ENCODE results near the gene SEMA4D. TPM values are rescaled to one million over a fixed set of nuclear protein-coding genes. Genes with fewer than 3 reads are reported as not detected.

Gene SEMA4D
- total RNA-seq, 2 experiments from 2014 or later, result 334 to 336 TPM

DNA sequence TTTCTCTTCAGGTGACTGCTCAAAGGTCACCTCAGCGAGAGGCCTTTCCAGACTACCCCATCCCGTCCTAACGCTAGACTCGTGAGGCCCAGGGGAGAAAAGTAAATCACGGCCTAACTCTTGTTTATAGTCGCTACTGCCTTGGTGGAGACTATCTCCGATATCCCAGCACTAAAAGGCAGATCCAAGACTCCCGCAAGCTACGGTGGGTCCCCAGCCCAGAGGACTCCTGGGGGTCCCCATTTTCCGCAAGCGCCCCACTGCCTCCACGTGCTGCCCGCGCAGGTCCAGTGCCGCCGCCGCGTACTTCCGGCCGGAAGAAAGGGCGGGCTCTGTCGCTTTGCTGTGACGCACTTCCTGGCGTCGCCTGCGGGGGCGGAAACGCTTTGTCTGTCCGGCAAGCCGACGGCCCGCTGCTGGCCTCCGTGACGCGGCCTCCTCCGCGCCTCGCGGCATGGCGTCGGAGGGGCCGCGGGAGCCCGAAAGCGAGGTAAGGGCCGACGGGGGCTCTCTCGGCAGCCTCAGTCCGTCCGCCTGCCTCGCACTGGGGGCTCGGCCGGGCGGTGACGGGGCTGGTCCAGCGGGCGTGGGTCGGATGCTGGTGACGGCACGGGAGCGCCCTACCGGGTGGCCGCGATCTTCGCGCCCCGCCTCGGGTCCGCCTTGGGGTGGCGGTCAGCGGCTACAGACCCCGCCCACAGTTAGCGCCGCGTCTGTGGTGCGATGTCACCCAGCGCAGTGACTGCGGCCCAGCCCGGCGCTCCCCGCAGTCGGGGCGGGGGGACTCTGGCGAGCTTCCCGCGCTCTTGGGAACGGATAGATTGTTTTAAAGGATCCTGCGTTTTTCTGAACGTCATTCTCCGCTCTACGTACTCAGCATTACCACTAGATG lies 179.5 kb downstream of the SEMA4D start, which contains the start of gene SECISBP2:
Gene SECISBP2, plus strand, starts transcription at position 378 of the 892 bp plus-strand sequence. Its CDS starts 77 bp downstream, at position 455.
- Mint-ChIP-seq H3K4me1 (peaks cover 83% of the 10 kb centered on the region), H3K36me3 (ENCODE audit: low read depth) (peaks cover 72% of the 10 kb centered on the region), H3K27ac (peak within 1 kb of the TSS; percentile 98), H3K27me3 (no peaks in the 10 kb centered on the region), H3K9me3 (no peaks in the 10 kb centered on the region), H3K4me3 (peak within 1 kb of the TSS; percentile 85)
- POLR2A ChIA-PET, result interaction anchor here (0.6 kb wide), 1 partner anchor 803 kb away, joined by 7 read pairs; no protein-coding TSS in a partner anchor
- peak; percentile 93 for DNase-seq
- CTCF ChIA-PET, result interaction anchor here (0.6 to 1.7 kb wide), 13 partner anchors 9 to 237 kb away, joined by 3 to 7 read pairs (median 3); no protein-coding TSS in a partner anchor

DNA sequence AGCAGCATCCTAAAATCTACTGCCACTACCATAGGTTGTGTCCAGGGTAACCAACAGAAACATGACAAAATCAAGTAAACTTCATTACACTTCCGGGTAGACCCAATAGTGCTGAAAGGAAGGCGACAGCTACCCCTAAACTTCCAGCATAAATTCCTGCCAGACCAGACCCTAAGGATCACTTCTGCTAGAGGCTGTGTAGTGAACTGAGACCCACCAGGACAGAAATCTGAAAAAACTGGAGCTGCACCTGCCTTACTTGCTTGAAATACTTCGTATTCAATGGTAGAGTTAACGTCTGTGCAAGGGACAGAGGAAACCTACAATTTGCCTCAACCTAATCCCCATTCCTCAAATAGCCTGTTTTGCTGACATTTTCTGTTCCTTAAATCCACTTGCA lies 180.6 kb downstream of the SEMA4D start:
- CTCF ChIA-PET, result no interaction called here
- POLR2A ChIA-PET, result no interaction called here
- Mint-ChIP-seq H3K4me1 (peaks cover 82% of the 10 kb centered on the region), H3K27me3 (no peaks in the 10 kb centered on the region), H3K4me3 (peak overlapping the region; percentile 85), H3K27ac (peak overlapping the region; percentile 98), H3K36me3 (ENCODE audit: low read depth) (peaks cover 77% of the 10 kb centered on the region), H3K9me3 (no peaks in the 10 kb centered on the region)
- no peak for DNase-seq

DNA sequence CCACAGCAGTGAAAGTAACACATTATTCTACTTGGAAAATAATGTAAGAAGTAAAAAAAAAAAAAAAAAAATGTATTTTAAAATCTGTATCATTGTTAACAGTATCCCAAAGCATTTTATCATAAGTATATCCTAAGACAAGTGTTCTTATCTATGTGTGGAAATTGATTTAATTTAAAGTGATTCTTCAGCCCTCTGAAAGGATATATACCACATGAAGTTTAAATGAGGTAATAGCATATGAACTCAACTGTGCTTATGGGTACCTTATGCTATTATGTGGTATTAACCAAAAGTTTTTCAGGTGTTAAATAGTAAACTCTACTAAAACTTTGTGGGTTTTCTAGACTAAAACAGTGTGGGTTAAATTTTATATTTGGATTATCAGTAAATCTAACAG lies 182.4 kb downstream of the SEMA4D start:
- DNase-seq, result no peak
- CTCF ChIA-PET, result no interaction called here
- POLR2A ChIA-PET, result no interaction called here
- H3K27ac Mint-ChIP-seq, result peak overlapping the region; percentile 98
- H3K36me3 Mint-ChIP-seq (ENCODE audit: low read depth), result peaks cover 66% of the 10 kb centered on the region
- H3K27me3 Mint-ChIP-seq, result no peaks in the 10 kb centered on the region
- no peaks in the 10 kb centered on the region for H3K9me3 Mint-ChIP-seq
- no peak overlapping the region for H3K4me3 Mint-ChIP-seq
- peaks cover 67% of the 10 kb centered on the region for H3K4me1 Mint-ChIP-seq

DNA sequence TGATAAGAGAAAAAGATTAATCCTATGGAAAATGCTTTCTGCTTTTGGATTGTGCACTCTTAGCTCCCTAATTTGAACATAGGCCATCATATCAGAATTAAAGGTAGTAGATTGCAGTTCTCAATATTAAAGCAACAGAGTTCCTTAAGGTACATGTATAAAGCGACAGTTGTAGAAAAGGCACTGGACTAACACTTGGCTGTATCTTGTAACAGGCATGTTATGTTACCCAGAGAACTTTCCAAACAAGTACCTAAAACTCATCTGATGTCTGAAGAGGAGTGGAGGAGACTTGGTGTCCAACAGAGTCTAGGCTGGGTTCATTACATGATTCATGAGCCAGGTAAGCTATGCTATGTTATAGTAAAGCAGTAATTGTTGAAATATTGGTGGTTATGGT lies 183.0 kb downstream of the SEMA4D start:
- H3K4me3 Mint-ChIP-seq, result peak overlapping the region; percentile 94
- no peaks in the 10 kb centered on the region for H3K9me3 Mint-ChIP-seq
- POLR2A ChIA-PET, result interaction anchor here (0.6 kb wide), 1 partner anchor 672 kb away, joined by 3 read pairs; no protein-coding TSS in a partner anchor
- peak overlapping the region; percentile 99 for H3K27ac Mint-ChIP-seq
- H3K36me3 Mint-ChIP-seq (ENCODE audit: low read depth), result peaks cover 63% of the 10 kb centered on the region
- H3K27me3 Mint-ChIP-seq, result no peaks in the 10 kb centered on the region
- H3K4me1 Mint-ChIP-seq, result peaks cover 61% of the 10 kb centered on the region
- CTCF ChIA-PET, result interaction anchor here (0.9 to 2.2 kb wide), 3 partner anchors 32 to 234 kb away, joined by 3 to 6 read pairs (median 3); no protein-coding TSS in a partner anchor
- DNase-seq, result no peak

DNA sequence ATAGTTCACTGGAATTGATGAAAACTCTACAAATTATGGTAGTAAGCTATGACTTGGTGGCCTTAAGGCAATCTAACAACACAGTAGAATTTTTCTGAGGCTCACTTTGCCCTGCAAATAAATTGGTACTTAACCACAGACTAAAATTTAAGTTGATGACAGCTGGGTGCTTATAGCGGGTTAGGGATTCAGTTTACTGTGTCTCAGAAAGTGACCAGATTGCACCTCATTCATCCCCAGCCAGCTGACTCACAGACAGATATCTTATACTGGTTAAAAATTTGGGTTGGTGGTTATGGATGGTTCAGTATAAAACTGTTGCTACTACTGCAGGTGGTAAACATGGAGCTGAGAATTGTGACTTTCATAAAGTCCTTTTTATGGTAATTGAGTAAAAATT lies 184.1 kb downstream of the SEMA4D start:
- CTCF ChIA-PET, result interaction anchor here (1.2 to 2.2 kb wide), 2 partner anchors 115 to 235 kb away, joined by 3 to 6 read pairs; no protein-coding TSS in a partner anchor

DNA sequence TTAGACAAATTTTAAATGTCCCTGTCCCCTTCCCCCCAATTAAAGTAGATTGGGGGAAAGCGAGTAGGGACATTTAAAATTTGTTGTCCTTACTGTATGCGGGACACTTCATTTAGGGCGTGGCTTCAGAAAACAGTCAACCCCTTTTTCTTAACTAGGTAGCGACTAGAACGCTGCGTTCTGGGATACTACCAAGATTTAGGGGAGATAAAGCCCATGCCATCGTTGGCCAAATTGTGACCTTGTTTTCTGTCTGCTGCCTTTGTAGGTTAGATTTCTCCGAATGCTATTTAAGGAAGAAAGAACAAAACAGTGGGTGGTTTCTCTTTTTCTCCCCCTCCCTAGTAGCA lies 185.7 kb downstream of the SEMA4D start:
- H3K9me3 Mint-ChIP-seq, result no peaks in the 10 kb centered on the region
- peak overlapping the region; percentile 99 for H3K27ac Mint-ChIP-seq
- ChIA-PET CTCF (no interaction called here), POLR2A (no interaction called here)
- peaks cover 55% of the 10 kb centered on the region for H3K4me1 Mint-ChIP-seq
- peaks cover 58% of the 10 kb centered on the region for H3K36me3 Mint-ChIP-seq (ENCODE audit: low read depth)
- DNase-seq, result peak; percentile 42
- H3K27me3 Mint-ChIP-seq, result no peaks in the 10 kb centered on the region
- H3K4me3 Mint-ChIP-seq, result peak overlapping the region; percentile 94

More for the DNA sequence above, 184.1 kb downstream of the SEMA4D start:
- H3K4me3 Mint-ChIP-seq, result peak overlapping the region; percentile 94
- POLR2A ChIA-PET, result no interaction called here
- H3K9me3 Mint-ChIP-seq, result no peaks in the 10 kb centered on the region
- no peaks in the 10 kb centered on the region for H3K27me3 Mint-ChIP-seq
- peak overlapping the region; percentile 99 for H3K27ac Mint-ChIP-seq
- DNase-seq, result no peak
- H3K4me1 Mint-ChIP-seq, result peaks cover 60% of the 10 kb centered on the region
- H3K36me3 Mint-ChIP-seq (ENCODE audit: low read depth), result peaks cover 59% of the 10 kb centered on the region

DNA sequence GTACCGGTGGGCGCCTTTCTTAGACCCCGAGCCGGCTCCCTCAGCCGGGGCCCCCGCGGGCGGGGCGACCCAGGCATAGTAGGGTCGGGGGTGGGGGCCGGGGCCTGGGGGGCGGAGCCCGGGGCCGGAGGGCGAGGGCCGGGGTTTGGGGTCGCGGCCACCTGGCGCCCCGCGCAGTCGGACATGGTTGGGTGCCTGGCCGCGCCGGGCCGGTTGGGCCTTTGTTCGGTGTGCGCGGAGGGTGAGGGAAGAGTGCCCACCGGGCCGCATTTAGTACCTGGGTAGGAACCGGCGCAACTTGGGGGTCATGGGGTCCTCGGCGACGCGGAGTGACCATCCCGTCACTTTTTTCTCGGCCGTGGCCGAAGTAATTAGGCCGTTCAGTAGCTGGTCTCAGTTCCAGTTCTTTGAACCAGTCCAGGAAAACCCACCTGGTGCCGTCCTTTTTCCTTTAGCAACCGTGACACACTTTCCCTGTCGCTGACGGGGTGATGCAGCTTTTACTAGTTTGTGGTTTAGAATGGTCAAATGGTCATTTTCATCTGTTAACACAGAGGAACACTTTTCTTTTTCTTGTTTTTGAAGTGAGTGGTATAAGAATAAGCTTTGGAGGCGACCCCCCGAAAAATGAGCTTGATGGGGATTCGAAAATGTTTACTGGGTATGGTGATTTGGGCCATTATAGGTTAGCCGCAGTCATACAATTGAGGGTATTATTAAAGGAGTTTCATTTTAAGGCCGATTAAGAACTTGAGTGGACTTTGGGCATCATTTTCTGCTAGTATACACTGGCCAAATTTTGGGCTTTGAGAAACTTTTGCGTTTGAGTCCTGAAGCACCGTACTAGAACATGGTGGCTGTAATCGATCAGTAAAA lies 186.3 kb downstream of the SEMA4D start:
- Mint-ChIP-seq H3K27me3 (no peaks in the 10 kb centered on the region), H3K27ac (peak overlapping the region; percentile 99), H3K4me1 (peaks cover 49% of the 10 kb centered on the region), H3K9me3 (no peaks in the 10 kb centered on the region), H3K36me3 (ENCODE audit: low read depth) (peaks cover 55% of the 10 kb centered on the region), H3K4me3 (peak overlapping the region; percentile 94)
- peak; percentile 20 for DNase-seq
- ChIA-PET CTCF (no interaction called here), POLR2A (no interaction called here)

Small RNA genes within 50 kb of the gene (microRNA-seq; reads per million reads assigned to microRNA genes)
- not detected for gene MIR3153 (ENCODE audit: borderline microRNAs expressed, borderline replicate concordance)

Other genes starting within 250 kb of the SEMA4D start
- gene CKS2, start 186.9 kb downstream of the SEMA4D start, total RNA-seq, result 100 to 1,000 TPM; 170 to 206 TPM
- gene SECISBP2, start 179.6 kb downstream of the SEMA4D start, total RNA-seq, result 10 to 100 TPM; 43.4 to 46.0 TPM
- gene GADD45G, start 106.9 kb upstream of the SEMA4D start, total RNA-seq, result 1 to 10 TPM; 5.2 to 6.2 TPM

Measured in activated CD4-positive, alpha-beta T cell treated with anti-CD3 and anti-CD28 coated beads, Interleukin-2, amount 10 ng/mL, durations not matched to agents 7 days and 5 days (primary cell).